Loucy (cell line): ENCODE measurements around the gene CASZ1.

Experiments
- CTCF ChIP-seq: fragments of 200-600 bp; sonication (generic); conservative IDR thresholded peaks from 2 replicates; pipeline ENCODE4 v1.5.1; 2014; ENCODE audit warnings: mild to moderate bottlenecking, antibody characterized with exemption, low read length
- EZH2phosphoT487 ChIP-seq: fragments of 200-600 bp; IDR thresholded peaks from 2 replicates; pipeline ENCODE4 v1.6.1; 2018; ENCODE audit warnings: antibody characterized with exemption, mild to moderate bottlenecking, moderate library complexity, borderline replicate concordance

DNA sequence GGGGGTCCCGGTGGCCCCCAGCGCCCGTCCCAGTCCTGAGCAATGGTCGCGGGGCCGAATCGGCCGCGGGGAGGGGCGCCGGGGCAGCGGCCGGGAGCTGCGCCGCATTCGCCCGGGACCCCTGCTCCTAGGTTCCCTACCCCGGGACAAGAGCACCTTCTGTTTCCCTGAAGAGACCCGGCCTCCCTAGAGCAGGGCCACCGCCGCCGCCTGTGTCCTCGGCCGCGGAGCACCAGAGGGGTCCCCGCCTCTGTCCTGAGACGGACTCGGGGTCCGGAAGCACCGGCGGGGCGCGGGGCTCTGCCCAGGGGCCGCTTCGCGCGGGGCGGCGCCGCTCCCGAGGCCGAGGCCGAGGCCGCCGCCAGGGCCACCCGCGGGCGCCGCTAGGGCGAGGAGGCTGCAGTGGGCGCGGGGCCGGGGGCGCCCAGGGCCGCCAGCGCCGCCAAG is 157.9 kb downstream of the CASZ1 start:
- TF ChIP-seq CTCF (no peak), EZH2phosphoT487 (no peak)
